Activated T-cell treated with anti-CD3 and anti-CD28 coated beads, Interleukin-2, amount 50 U/mL, for 72 hours (primary cell): ENCODE measurements around the gene OR2V1. TPM values are rescaled to one million over a fixed set of nuclear protein-coding genes. Genes with fewer than 3 reads are reported as not detected.
"Not testable (repeated sequence)": the region's sequence is repeated elsewhere in the genome, so short reads cannot be mapped to it uniquely, and the experiment has no call there.

ENCODE experiments used
- ATAC-seq, 2 donors: fragments of 150-1000 bp; cut with Tn5 transposase; replicated peaks in 1 of 2; 2 replicates each; pipeline ENCODE4 v1.10.0; 2021; ENCODE audit warnings: moderate library complexity in 2 of 2, mild to moderate bottlenecking in 1 of 2
- DNase-seq, 2 donors: peaks; one replicate each; pipeline ENCODE4 v3.0.0; 2021 to 2022; ENCODE audit warnings: mixed read lengths in 1 of 2
- H3K27ac Mint-ChIP-seq: one replicate; pipeline ENCODE4 v1.8.0; 2022; ENCODE audit warnings: mild to moderate bottlenecking, moderate library complexity, mixed read lengths
- H3K27me3 Mint-ChIP-seq: one replicate; pipeline ENCODE4 v1.8.0; 2022; ENCODE audit warnings: low read depth, mixed read lengths
- H3K36me3 Mint-ChIP-seq, 2 donors: one replicate each; pipeline ENCODE4 v1.8.0; 2022; ENCODE audit warnings: mixed read lengths in 2 of 2, mild to moderate bottlenecking in 1 of 2; ENCODE audit not compliant: insufficient read depth in 2 of 2
- H3K4me1 Mint-ChIP-seq: one replicate; pipeline ENCODE4 v1.8.0; 2022; ENCODE audit warnings: low read depth, mixed read lengths
- H3K4me3 Mint-ChIP-seq, 2 donors: one replicate each; pipeline ENCODE4 v1.8.0; 2022; ENCODE audit warnings: mild to moderate bottlenecking in 2 of 2, mixed read lengths in 2 of 2, moderate library complexity in 2 of 2
- H3K9me3 Mint-ChIP-seq, 2 donors: one replicate each; pipeline ENCODE4 v1.8.0; 2022; ENCODE audit warnings: mixed read lengths in 2 of 2
- total RNA-seq, 2 donors: library from RNA; stranded (reverse); gene quantifications; one replicate each; pipeline ENCODE4 v1.2.3, GENCODE V29; 2022

OR2V1 gene
- total RNA-seq, 2 donors from 2014 or later, result not detected

DNA sequence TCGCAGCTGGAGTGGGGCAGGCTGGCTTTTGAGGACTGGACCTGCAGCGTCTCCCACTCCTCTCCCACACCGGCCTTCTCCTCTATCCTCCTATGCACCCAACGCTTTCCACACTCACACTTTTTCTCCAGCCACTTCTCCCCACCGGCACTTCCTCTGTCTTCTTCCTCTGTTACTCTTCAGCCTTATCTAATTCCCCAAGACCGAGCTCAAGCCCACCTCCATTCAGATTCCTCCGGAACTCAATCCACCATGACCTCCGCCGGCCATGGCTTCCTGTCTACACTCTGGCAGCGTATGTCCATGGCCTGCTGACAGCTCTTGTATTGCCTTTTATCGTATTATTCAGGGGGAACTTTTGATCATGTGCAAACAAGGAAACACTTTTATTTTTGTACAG lies 545 bp upstream of the OR2V1 start:
- Mint-ChIP-seq H3K9me3 (peaks cover 0 to 1% of the 10 kb centered on the region in 2 donors), H3K4me1 (no peaks in the 10 kb centered on the region), H3K27me3 (peaks cover 55% of the 10 kb centered on the region), H3K27ac (no peak overlapping the region), H3K4me3 (no peak overlapping the region), H3K36me3 (peaks cover 4% of the 10 kb centered on the region in 2 donors)
- ATAC-seq, result no peak
- no peak for DNase-seq

DNA sequence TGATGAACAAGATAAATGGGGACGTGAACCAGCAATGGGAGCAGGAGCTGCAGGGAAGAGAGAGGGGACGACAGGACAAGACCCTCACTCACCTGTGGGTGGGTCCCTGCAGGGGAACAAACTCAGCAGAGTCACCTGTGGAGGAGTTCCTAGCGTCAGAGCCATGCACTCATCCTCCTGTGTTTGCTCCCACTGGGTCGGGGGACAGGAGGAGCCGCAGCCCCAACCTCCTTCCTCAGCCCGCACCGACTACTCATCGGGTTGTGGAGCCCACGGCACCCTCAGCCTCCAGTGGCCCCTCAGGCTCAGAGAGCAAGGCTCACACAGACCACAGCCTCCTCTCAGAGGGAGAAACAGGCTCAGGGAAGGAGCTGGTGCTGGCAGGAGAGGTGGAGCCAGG lies 888 bp downstream of the OR2V1 start:
- H3K9me3 Mint-ChIP-seq, DNase-seq, H3K4me3 Mint-ChIP-seq, H3K4me1 Mint-ChIP-seq, H3K27ac Mint-ChIP-seq, H3K36me3 Mint-ChIP-seq, ATAC-seq: not testable (repeated sequence)
- H3K27me3 Mint-ChIP-seq, result peaks cover 59% of the 10 kb centered on the region

DNA sequence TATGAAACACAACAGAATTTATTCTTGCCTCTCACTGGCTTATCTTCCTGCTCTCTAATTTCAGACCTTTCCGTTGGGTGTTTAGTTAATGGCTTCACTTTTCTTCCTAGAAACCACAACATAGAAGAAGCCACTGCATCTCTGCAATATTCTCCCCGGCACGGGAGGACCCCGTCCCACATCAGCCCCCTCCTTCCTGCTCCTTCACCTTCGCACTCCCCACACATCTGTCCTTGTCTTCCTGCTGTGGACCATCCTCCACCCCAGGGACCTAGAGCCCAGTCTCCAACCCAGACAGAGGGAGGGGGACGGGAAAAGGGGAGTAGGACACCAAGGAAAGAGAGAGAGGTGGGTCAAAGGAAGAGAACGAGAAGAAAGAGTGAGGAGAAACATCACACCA lies 1.4 kb downstream of the OR2V1 start:
- peaks cover 60% of the 10 kb centered on the region for H3K27me3 Mint-ChIP-seq
- DNase-seq, result no peak
- H3K4me3 Mint-ChIP-seq, result no peak overlapping the region
- H3K36me3 Mint-ChIP-seq, result peaks cover 0 to under 1% of the 10 kb centered on the region in 2 donors
- H3K9me3 Mint-ChIP-seq, result no peaks in the 10 kb centered on the region
- ATAC-seq, result no peak
- H3K4me1 Mint-ChIP-seq, result no peaks in the 10 kb centered on the region
- no peak overlapping the region for H3K27ac Mint-ChIP-seq

DNA sequence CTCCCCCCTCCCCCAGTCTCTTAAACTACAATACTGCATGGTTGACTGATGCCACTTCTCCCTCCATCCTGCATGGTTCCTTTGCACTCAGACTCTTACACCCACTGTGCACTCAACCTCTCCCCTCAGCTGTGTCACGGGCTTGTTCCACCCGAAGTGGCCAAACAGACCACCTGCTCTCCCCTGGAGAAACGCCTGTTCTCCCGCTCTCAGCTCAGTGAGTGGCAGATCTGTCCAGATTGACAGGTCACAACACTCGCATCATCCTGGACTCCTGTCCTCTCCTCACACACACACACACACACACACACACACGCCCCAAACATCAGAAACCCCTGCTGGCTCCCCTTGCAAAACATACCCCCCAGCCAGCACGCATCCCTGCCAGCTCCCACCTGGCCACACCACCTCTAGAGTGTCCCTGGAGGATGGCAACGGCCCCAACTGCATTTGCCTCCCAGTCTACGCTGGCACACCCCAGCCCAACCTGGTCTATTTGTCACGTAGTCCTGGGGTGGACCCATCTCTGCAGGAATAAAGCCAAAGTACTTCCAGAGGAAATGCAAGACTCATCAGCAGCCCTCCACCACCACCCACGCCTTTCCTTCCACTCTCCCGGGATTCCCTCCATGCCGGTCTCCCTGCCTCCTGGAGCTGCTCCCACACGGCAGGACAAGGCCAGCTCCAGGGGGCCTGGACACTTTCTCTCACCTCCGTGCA lies 2.9 kb downstream of the OR2V1 start:
- Mint-ChIP-seq H3K27ac (no peak overlapping the region), H3K27me3 (peaks cover 63% of the 10 kb centered on the region), H3K4me3 (no peak overlapping the region), H3K4me1 (no peaks in the 10 kb centered on the region), H3K9me3 (peaks cover 0 to 2% of the 10 kb centered on the region in 2 donors), H3K36me3 (no peaks in the 10 kb centered on the region)
- ATAC-seq (no peak), DNase-seq (no peak)

DNA sequence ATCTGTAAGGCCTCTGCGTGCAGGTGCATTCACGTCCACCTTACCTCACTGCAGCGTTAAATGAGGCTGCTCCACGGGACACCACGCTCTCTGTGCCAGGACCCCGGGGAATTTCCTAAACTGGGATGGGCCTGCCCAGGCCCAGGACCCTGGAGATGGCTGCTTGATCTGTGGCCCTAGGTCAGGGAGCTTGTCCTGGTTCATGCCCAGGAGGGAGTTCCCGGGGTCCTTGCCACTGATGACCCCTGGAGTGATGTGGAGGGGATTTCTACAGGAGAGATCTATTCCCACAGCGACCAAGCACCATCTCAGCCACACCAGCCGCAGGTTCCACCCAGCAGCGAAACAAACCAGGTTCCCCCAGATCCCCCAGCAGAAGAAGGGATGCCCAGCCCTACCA lies 3.5 kb downstream of the OR2V1 start:
- Mint-ChIP-seq H3K27me3 (peaks cover 63% of the 10 kb centered on the region), H3K4me1 (no peaks in the 10 kb centered on the region), H3K4me3 (no peak overlapping the region), H3K9me3 (peaks cover 0 to 2% of the 10 kb centered on the region in 2 donors), H3K36me3 (no peaks in the 10 kb centered on the region), H3K27ac (no peak overlapping the region)
- no peak for ATAC-seq
- DNase-seq, result no peak

DNA sequence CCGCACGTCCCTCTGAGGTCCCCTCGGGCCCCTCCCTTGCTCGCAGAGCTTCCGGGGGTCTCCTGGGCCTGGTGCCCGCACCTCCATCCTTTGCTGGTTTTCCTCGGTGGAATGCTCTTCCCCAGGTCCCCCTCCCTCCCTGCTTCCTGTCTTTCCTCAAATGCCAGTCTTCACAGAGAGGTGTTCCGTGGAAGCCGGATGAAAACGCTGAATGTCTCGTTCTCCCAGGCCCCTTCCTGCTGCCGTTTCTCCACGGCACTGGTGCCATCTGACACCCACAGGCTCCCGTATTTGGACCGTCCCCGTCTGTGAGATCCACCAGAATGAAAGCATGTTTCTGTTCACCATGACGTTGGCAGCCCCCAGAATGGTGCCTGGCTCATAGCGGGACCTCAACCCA lies 4.1 kb downstream of the OR2V1 start:
- H3K4me3 Mint-ChIP-seq, result no peak overlapping the region
- H3K9me3 Mint-ChIP-seq, result peaks cover 0 to 2% of the 10 kb centered on the region in 2 donors
- H3K36me3 Mint-ChIP-seq, result no peaks in the 10 kb centered on the region
- DNase-seq (no peak), ATAC-seq (no peak)
- H3K27me3 Mint-ChIP-seq, result peaks cover 63% of the 10 kb centered on the region
- H3K4me1 Mint-ChIP-seq, result no peaks in the 10 kb centered on the region
- H3K27ac Mint-ChIP-seq, result no peak overlapping the region

DNA sequence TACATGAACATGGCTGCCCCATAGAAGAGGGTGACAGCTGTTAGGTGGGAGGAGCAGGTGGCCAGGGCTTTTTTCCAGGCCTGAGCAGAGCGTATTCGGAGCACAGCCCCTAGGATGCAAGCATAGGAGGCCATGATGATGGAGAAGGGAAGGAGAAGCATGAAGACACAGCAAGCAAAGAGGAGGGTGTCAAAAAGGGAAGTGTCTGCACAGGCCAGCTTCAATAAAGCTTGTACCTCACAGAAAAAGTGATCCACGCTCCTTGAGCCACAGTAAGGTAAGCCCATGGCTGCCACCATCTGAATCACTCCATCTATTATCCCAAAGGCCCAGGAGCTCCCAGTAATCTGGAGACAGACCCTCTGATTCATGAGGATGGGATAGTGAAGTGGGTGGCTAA lies 6.4 kb downstream of the OR2V1 start:
- H3K27ac Mint-ChIP-seq, result no peak overlapping the region
- H3K4me3 Mint-ChIP-seq, result no peak overlapping the region
- no peak for ATAC-seq
- H3K27me3 Mint-ChIP-seq, result peaks cover 71% of the 10 kb centered on the region
- no peaks in the 10 kb centered on the region for H3K36me3 Mint-ChIP-seq
- no peaks in the 10 kb centered on the region for H3K4me1 Mint-ChIP-seq
- peaks cover 0 to 2% of the 10 kb centered on the region in 2 donors for H3K9me3 Mint-ChIP-seq
- DNase-seq, result no peak

DNA sequence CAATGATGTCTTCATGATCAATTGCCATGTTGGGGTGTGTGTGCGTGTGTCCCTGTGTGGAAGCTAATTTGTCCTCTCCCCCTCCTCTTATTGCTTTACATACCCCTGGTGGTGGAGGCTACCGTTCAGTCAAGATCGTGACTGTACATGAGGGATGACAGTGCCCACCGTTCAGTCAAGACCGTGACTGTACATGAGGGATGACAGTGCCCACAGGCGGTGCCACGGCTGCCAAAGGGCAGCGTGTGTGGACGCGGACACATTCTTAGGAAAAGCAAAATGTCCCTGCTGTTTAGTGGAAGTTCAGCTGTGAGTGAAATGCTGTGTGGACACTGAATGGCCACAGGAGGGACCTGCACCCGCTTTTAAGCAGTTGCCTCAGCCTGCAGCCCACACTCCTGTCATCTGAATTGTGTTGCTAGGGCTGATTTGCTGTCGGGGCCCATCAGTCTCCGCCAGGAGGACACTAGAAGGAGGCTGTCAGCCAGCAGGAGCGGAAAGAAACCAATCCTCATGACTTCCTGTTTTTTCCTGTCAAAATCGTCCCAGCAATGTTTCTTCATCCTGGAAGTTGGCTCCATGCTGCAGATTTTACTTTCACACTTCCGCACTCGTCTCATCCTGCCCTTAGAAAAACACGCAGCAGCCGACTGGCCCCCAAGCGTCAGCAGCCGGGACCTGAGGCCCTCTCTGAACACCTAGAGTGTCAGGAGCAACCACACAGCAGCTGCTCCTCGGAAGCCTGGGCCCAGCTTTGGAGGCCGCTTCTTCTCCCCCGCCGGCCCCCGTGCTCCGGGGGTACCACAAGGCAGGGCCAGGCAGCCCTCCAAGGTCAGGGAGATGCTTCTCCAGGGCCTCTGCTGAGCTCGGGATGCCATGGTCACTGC lies 9.1 kb downstream of the OR2V1 start:
- Mint-ChIP-seq H3K36me3 (no peaks in the 10 kb centered on the region), H3K4me3 (no peak overlapping the region), H3K4me1 (no peaks in the 10 kb centered on the region), H3K27ac (no peak overlapping the region), H3K27me3 (peaks cover 84% of the 10 kb centered on the region), H3K9me3 (peaks cover 2% of the 10 kb centered on the region in 2 donors)
- no peak for ATAC-seq
- no peak for DNase-seq

DNA sequence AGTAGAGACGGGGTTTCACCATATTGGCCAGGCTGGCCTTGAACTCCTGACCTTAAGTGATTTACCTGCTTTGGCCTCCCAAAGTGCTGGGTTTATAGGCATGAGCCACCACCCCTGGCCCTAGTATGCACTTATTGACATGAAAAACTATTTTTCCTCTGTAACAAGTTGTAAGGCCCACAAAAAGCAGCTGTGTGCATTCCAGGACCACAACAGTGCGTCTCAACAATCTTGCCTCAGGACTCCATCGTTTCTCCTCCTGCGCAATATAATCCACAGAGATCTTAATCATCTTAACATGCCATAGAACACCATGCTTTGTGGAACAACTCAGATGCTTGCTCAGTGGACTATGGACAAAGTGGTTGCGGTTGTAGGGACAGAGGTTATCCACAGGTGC lies 10.2 kb downstream of the OR2V1 start:
- H3K36me3 Mint-ChIP-seq, result no peaks in the 10 kb centered on the region
- peaks cover 2% of the 10 kb centered on the region in 2 donors for H3K9me3 Mint-ChIP-seq
- H3K27ac Mint-ChIP-seq, result no peak overlapping the region
- H3K4me1 Mint-ChIP-seq, result no peaks in the 10 kb centered on the region
- ATAC-seq, result no peak
- peaks cover 90% of the 10 kb centered on the region for H3K27me3 Mint-ChIP-seq
- H3K4me3 Mint-ChIP-seq, result no peak overlapping the region
- DNase-seq, result no peak

DNA sequence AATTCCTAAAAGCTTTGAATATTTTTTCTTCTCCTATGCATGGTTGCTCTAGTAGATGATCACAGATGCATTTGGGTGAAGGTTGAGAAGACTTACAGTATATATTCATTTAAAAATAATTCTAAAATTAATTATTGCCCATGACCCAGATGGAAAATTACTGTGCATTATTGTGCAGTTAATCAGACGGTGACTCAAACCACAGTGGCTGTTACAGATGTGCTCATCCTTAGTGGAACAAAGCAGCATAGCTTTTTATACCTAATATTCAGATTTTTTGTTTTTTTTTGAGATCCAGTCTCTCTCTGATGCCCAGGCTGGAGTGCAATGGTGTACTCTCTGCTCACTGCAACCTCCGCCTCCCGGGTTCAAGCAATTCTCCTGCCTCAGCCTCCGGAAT lies 10.7 kb downstream of the OR2V1 start:
- Mint-ChIP-seq H3K4me3 (no peak overlapping the region), H3K36me3 (no peaks in the 10 kb centered on the region), H3K9me3 (peaks cover 2% of the 10 kb centered on the region in 2 donors), H3K27ac (no peak overlapping the region), H3K4me1 (peaks cover 1% of the 10 kb centered on the region), H3K27me3 (peaks cover 92% of the 10 kb centered on the region)
- ATAC-seq (no peak), DNase-seq (no peak)

DNA sequence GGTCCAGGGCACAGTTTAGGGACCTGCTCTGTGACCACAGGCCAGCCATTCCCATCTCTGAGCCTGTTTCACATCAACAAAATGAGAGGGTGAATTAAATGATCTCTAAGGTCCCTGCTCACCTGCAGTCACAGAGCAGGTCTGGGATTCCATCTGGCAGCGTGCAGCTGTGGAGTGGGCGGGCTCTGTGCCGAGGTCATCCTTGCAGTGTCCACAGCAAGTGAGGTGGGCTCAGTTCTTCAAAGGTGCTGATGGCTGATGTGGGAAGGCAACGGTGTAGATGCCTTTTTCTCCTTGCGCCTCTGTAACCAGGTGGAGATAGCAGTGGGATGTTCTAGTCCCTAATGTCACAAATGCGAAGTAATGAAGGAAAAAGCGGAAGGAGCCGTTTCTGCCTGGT lies 11.9 kb downstream of the OR2V1 start:
- Mint-ChIP-seq H3K27ac (no peak overlapping the region), H3K36me3 (peaks cover 0 to 5% of the 10 kb centered on the region in 2 donors), H3K4me1 (peaks cover 12% of the 10 kb centered on the region), H3K4me3 (no peak overlapping the region), H3K27me3 (peaks cover 92% of the 10 kb centered on the region), H3K9me3 (peaks cover 0 to 2% of the 10 kb centered on the region in 2 donors)
- ATAC-seq (no peak), DNase-seq (no peak)

DNA sequence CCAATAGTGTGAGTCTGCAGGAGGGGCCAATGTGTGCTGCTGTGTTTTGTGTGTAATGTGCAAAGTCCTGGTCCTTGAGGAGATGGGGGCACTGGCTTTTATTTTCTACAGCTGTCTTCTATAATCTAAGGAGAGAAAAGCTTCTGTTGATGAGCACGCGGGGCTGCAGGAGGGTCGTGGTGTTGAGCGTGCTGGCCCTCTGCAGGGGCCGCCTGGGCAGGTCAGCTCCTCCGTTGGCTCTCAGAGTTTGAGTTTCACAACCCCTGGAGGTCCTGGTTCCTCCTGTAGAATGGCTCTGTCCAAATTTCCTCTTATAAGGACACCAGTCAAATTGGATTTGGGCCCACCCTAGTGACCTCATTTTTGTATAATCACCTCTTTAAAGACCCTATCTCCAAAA lies 12.6 kb downstream of the OR2V1 start:
- Mint-ChIP-seq H3K27ac (no peak overlapping the region), H3K36me3 (peaks cover 2 to 5% of the 10 kb centered on the region in 2 donors), H3K4me1 (peaks cover 12% of the 10 kb centered on the region), H3K27me3 (peaks cover 94% of the 10 kb centered on the region), H3K4me3 (no peak overlapping the region), H3K9me3 (peaks cover 0 to 3% of the 10 kb centered on the region in 2 donors)
- DNase-seq, result no peak
- ATAC-seq, result no peak
